GM12878 (cell line): ENCODE measurements around the gene ETV6. TPM values are rescaled to one million over a fixed set of nuclear protein-coding genes. Genes with fewer than 3 reads are reported as not detected.

Source experiments
- ATAC-seq: fragments of 200-7000 bp; cut with Tn5 transposase; 3 replicates; pipeline ENCODE4 v1.9.1; 2020; ENCODE audit warnings: mild to moderate bottlenecking, moderate library complexity
- BruUV-seq: library from RNA; stranded (reverse); fragments of 400-500 nt; replicated peaks from 2 replicates; lab custom pipeline; 2021; lab: Mats Ljungman, UMichigan
- CTCF ChIA-PET: fragments of 300-600 bp; sonication (Branson Sonifier 250); formaldehyde crosslinking; extraction: SDS; loops from one replicate; lab custom pipeline; 2021; ENCODE audit warnings: inconsistent platforms; lab: Yijun Ruan, JAX
- POLR2A ChIA-PET: fragments of 350-600 bp; formaldehyde crosslinking; extraction: SDS; loops from one replicate; lab custom pipeline; 2021; ENCODE audit warnings: inconsistent platforms; lab: Charles Lee
- RAD21 ChIA-PET: fragments of 300-600 bp; sonication (Branson Sonifier 250); formaldehyde crosslinking; loops from one replicate; lab custom pipeline; 2023; ENCODE audit warnings: antibody characterized with exemption; ENCODE audit not compliant: unreplicated experiment; lab: Charles Lee
- SMC1A ChIA-PET: fragments of 300-600 bp; sonication (Branson Sonifier 250); formaldehyde crosslinking; loops from one replicate; lab custom pipeline; 2023; ENCODE audit not compliant: unreplicated experiment, uncharacterized antibody; lab: Charles Lee
- DNase-seq: peaks from one replicate; pipeline ENCODE4 v3.0.0-alpha.2; 2011; ENCODE audit warnings: low read depth, low spot score
- FAIRE-seq: peaks from 3 replicates; lab custom pipeline; 2011; peaks lifted over from hg19 to GRCh38; lab: Jason Lieb, UNC
- H2AFZ ChIP-seq: 2 replicates; pipeline ENCODE4 v1.6.0; 2011; ENCODE audit warnings: low read depth, low read length, control low read depth; ENCODE audit not compliant: control insufficient read depth
- H3K27ac ChIP-seq: 2 replicates; pipeline ENCODE4 v1.5.1; 2011; ENCODE audit warnings: control low read depth; ENCODE audit not compliant: control insufficient read depth, insufficient read depth
- H3K27me3 ChIP-seq, 2 experiments: replicated peaks in 1 of 2; 2 replicates each; pipeline versions ENCODE4 v1.6.0 to v1.6.1; 2011; ENCODE audit warnings: low read length in 1 of 2; ENCODE audit not compliant: control insufficient read depth in 2 of 2, insufficient read depth in 2 of 2
- H3K36me3 ChIP-seq, 2 experiments: 2 replicates each; pipeline ENCODE4 v1.5.1; 2011; ENCODE audit warnings: low read length in 1 of 2; ENCODE audit not compliant: control insufficient read depth in 2 of 2, insufficient read depth in 2 of 2
- H3K4me1 ChIP-seq: 2 replicates; pipeline ENCODE4 v1.6.1; 2011; ENCODE audit warnings: mild to moderate bottlenecking, low read length, moderate library complexity, mixed read lengths; ENCODE audit not compliant: control insufficient read depth, insufficient read depth
- H3K4me2 ChIP-seq: 2 replicates; pipeline ENCODE4 v1.6.0; 2011; ENCODE audit warnings: control low read depth; ENCODE audit not compliant: control insufficient read depth, insufficient read depth
- H3K4me3 ChIP-seq: fragments of 200-600 bp; sonication (generic); 2 replicates; pipeline ENCODE4 v1.5.1; 2016
- H3K79me2 ChIP-seq: 2 replicates; pipeline ENCODE4 v1.6.0; 2011; ENCODE audit warnings: low read length; ENCODE audit not compliant: control insufficient read depth, insufficient read depth
- H3K9ac ChIP-seq: 2 replicates; pipeline ENCODE4 v1.8.0; 2011; ENCODE audit warnings: low read length, control low read depth, mixed read lengths; ENCODE audit not compliant: control insufficient read depth, insufficient read depth
- H3K9me3 ChIP-seq: replicated peaks from 3 replicates; pipeline ENCODE4 v1.5.1; 2011; ENCODE audit warnings: mild to moderate bottlenecking, low read length; ENCODE audit not compliant: control insufficient read depth, insufficient read depth
- H4K20me1 ChIP-seq: 2 replicates; pipeline ENCODE4 v1.6.0; 2011; ENCODE audit not compliant: control insufficient read depth, insufficient read depth
- ATF7 ChIP-seq: fragments of 450-650 bp; IDR thresholded peaks from 2 replicates; pipeline ENCODE4 v1.6.1; 2016; ENCODE audit warnings: low read depth, mild to moderate bottlenecking
- CHD1 ChIP-seq: IDR thresholded peaks from 2 replicates; pipeline ENCODE4 v1.6.1; 2012; ENCODE audit warnings: low read depth, low read length, improper control_type of control experiment
- CHD4 ChIP-seq: fragments of 200-600 bp; sonication (generic); IDR thresholded peaks from 2 replicates; pipeline ENCODE4 v1.6.1; 2016; ENCODE audit warnings: mild to moderate bottlenecking
- EED ChIP-seq: sonication (generic); IDR thresholded peaks from 2 replicates; pipeline ENCODE4 v1.6.1; 2016; ENCODE audit warnings: antibody characterized with exemption, low read depth
- EP300 ChIP-seq, 2 experiments: fragments of 150-350 bp in 1 of 2; IDR thresholded peaks; 2 replicates each; pipeline ENCODE4 v1.6.1; 2011 to 2012; ENCODE audit warnings: low read depth in 2 of 2, low read length in 2 of 2, borderline replicate concordance in 1 of 2, improper control_type of control experiment in 1 of 2, inconsistent platforms in 1 of 2; ENCODE audit not compliant: control insufficient read depth in 1 of 2
- HCFC1 ChIP-seq: fragments of 150-350 bp; IDR thresholded peaks from 2 replicates; pipeline ENCODE4 v1.6.1; 2014; ENCODE audit warnings: low read length
- IRF3 ChIP-seq: fragments of 450-650 bp; IDR thresholded peaks from 2 replicates; pipeline ENCODE4 v1.6.1; 2014; ENCODE audit warnings: mild to moderate bottlenecking
- IRF4 ChIP-seq: IDR thresholded peaks from 2 replicates; pipeline ENCODE4 v1.6.1; 2011; ENCODE audit warnings: low read depth, low read length
- MXI1 ChIP-seq: fragments of 150-350 bp; IDR thresholded peaks from 2 replicates; pipeline ENCODE4 v1.6.1; 2011; ENCODE audit warnings: low read depth, mild to moderate bottlenecking, inconsistent platforms, low read length, improper control_type of control experiment
- NFIC ChIP-seq: IDR thresholded peaks from 2 replicates; pipeline ENCODE4 v1.6.1; 2012; ENCODE audit warnings: low read depth, mild to moderate bottlenecking, inconsistent platforms, low read length, moderate library complexity
- NFYA ChIP-seq: IDR thresholded peaks from 2 replicates; pipeline ENCODE4 v1.6.1; 2011; ENCODE audit warnings: low read depth, mild to moderate bottlenecking, low read length, improper control_type of control experiment, borderline replicate concordance
- NR2C1 ChIP-seq: fragments of 450-650 bp; IDR thresholded peaks from 2 replicates; pipeline ENCODE4 v1.6.1; 2017; ENCODE audit warnings: antibody characterized with exemption, mild to moderate bottlenecking, moderate library complexity
- PAX5 ChIP-seq: IDR thresholded peaks from 2 replicates; pipeline ENCODE4 v1.6.1; 2011; ENCODE audit warnings: low read depth, low read length, borderline replicate concordance
- RAD51 ChIP-seq: fragments of 450-650 bp; IDR thresholded peaks from 2 replicates; pipeline ENCODE4 v1.6.1; 2016; ENCODE audit warnings: moderate library complexity, mild to moderate bottlenecking, inconsistent platforms
- SMARCA5 ChIP-seq: fragments of 450-650 bp; IDR thresholded peaks from 2 replicates; pipeline ENCODE4 v1.6.1; 2017; ENCODE audit warnings: mild to moderate bottlenecking
- SMC3 ChIP-seq: IDR thresholded peaks from 2 replicates; pipeline ENCODE4 v1.6.1; 2011; ENCODE audit warnings: low read length, improper control_type of control experiment, borderline replicate concordance
- SP1 ChIP-seq: IDR thresholded peaks from one replicate; pipeline ENCODE4 v1.6.1; 2011; ENCODE audit warnings: low read depth, low read length
- TAF1 ChIP-seq: IDR thresholded peaks from 2 replicates; pipeline ENCODE4 v1.6.1; 2011; ENCODE audit warnings: mild to moderate bottlenecking, low read depth, low read length, borderline replicate concordance
- TBL1XR1 ChIP-seq: IDR thresholded peaks from 2 replicates; pipeline ENCODE4 v1.6.1; 2012; ENCODE audit warnings: low read depth, low read length, improper control_type of control experiment
- TCF7 ChIP-seq: IDR thresholded peaks from 2 replicates; pipeline ENCODE4 v1.6.1; 2014; ENCODE audit warnings: antibody characterized with exemption, borderline replicate concordance
- ZNF687 ChIP-seq: fragments of 450-650 bp; IDR thresholded peaks from 2 replicates; pipeline ENCODE4 v1.6.1; 2017; ENCODE audit warnings: mild to moderate bottlenecking, moderate library complexity
- WGBS: methylation state at CpG from one replicate; pipeline ENCODE4 v1.1.6; 2016; ENCODE audit warnings: low lambda C conversion rate; ENCODE audit not compliant: insufficient replicate concordance, insufficient coverage; ENCODE audit errors: missing lambda C conversion rate; 5-methylcytosine and 5-hydroxymethylcytosine counted together
- in situ Hi-C: fragments of 300-500 bp; cut with MboI; formaldehyde crosslinking; loops from 9 replicates; pipeline ENCODE4 v1.14.3; 2018; ENCODE audit warnings: mixed read lengths
- intact Hi-C: fragments of 100-400 bp; cut with micrococcal nuclease; formaldehyde crosslinking; loops from one replicate; pipeline ENCODE4 v1.14.2; 2022; ENCODE audit not compliant: unreplicated experiment
- polyA plus RNA-seq, 11 experiments: library from polyadenylated mRNA; depleted of rRNA in 4 of 11; unstranded in 6 of 11; stranded (reverse) in 5 of 11; fragments of >200 nt; fragmentation: Nextera tagmentation in 4 of 11; fragmentation: Illumina TruSeq in 1 of 11; extraction: Ambion mirVana in 4 of 11; extraction: Trizol in 1 of 11; gene quantifications; 1 replicate in 1 of 11; 2 replicates in 10 of 11; pipeline versions ENCODE4 v1.2.1 to v1.2.3, GENCODE V29; 2011 to 2016; ENCODE audit warnings: inconsistent platforms in 2 of 11, missing spikeins in 2 of 11, low read depth in 1 of 11
- total RNA-seq, 4 experiments: library from RNA; depleted of rRNA in 3 of 4; stranded (reverse); fragments of >200 nt in 3 of 4; fragmentation: Illumina TruSeq in 1 of 4; extraction: Trizol in 1 of 4; gene quantifications; 2 replicates each; pipeline versions ENCODE4 v1.2.1 to v1.2.3, GENCODE V29; 2013 to 2021
- TF ChIP-seq, protein P1 (sequence below): IDR thresholded peaks from 2 replicates; pipeline ENCODE4 v1.6.1; 2012; ENCODE audit warnings: low read depth, low read length, improper control_type of control experiment

ETV6 gene
- total and polyA plus RNA-seq, 10 of the 15 experiments (the other 5 are each of a cell fraction or from before 2014, with no cell fraction given), result 6.6 to 74.8 (median 24.6) TPM

DNA sequence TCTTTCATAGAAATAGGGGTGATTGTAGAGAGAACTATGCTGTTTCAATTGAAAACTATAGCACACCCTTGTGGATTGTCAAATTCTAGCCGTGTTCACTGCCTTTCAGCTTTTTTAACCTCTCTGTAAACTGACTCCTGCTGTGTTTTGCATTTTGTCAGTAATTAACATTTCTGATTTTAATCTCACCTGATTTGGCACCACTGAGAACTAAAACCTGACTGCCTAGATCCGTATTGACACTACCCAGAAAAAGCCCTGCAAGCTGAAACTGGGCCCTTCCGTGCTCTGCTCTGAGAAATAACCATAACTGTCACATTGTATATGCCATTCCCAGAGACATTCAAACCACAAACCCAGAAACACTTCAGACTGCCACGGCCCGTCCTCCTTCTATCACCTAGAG, 26.6 kb upstream of the ETV6 start:
- Histone ChIP-seq H3K27me3 (no peaks in the 10 kb centered on the region), H2AFZ (peak overlapping the region; percentile 37), H3K4me3 (no peak overlapping the region), H3K4me2 (no peak overlapping the region), H3K9me3 (no peaks in the 10 kb centered on the region), H3K9ac (no peak overlapping the region), H4K20me1 (no peaks in the 10 kb centered on the region), H3K36me3 (no peaks in the 10 kb centered on the region), H3K27ac (no peak overlapping the region), H3K79me2 (no peaks in the 10 kb centered on the region), H3K4me1 (no peaks in the 10 kb centered on the region)
- DNase-seq (peak; percentile 39), ATAC-seq (peak; percentile 91), FAIRE-seq (peak; percentile 57)
- ChIA-PET RAD21 (interaction anchor here (0.6 to 3.7 kb wide), 18 partner anchors 17 to 410 kb away, joined by 3 to 19 read pairs (median 4); partner anchors contain the start of gene ETV6), POLR2A (interaction anchor here (0.8 to 1.7 kb wide), 2 partner anchors 10 to 410 kb away, joined by 3 to 5 read pairs; no protein-coding TSS in a partner anchor), SMC1A (interaction anchor here (0.6 to 5.0 kb wide), 25 partner anchors 7 to 852 kb away, joined by 3 to 63 read pairs (median 4); partner anchors contain the start of genes ETV6 and LRP6), CTCF (interaction anchor here (0.7 to 9.1 kb wide), 29 partner anchors 8 to 705 kb away, joined by 3 to 47 read pairs (median 5); partner anchors contain the start of gene ETV6)
- no TSS peak for BruUV-seq
- 96% methylated on average over 5 of the region's 5 CpGs for WGBS
- in situ Hi-C loops, result no loop called here
- intact Hi-C loops, result loop anchor here (10.0 kb wide), 1 partner anchor 118 kb away; no protein-coding TSS in a partner anchor
- 0 out of 2 replicates have a peak, but pooled peaks have one; percentile 33 for TF ChIP-seq SMARCA5
- TF ChIP-seq NFYA, result no peak
- TF ChIP-seq IRF4, result no peak
- TF ChIP-seq TBL1XR1, result no peak
- TF ChIP-seq HCFC1, result no peak
- TF ChIP-seq SP1, result no peak
- TF ChIP-seq ATF7, result no peak
- TF ChIP-seq NR2C1, result no peak
- TF ChIP-seq RAD51, result no peak
- TF ChIP-seq, protein P1, sequence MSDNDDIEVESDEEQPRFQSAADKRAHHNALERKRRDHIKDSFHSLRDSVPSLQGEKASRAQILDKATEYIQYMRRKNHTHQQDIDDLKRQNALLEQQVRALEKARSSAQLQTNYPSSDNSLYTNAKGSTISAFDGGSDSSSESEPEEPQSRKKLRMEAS, result no peak
- TF ChIP-seq MXI1, result no peak
- TF ChIP-seq TCF7, result no peak
- no peak for TF ChIP-seq EP300 (IDR thresholded peaks at IDR 0.05; ENCODE audit: borderline replicate concordance in 1 of 2, control insufficient read depth in 1 of 2, low read depth in 2 of 2, low read length in 2 of 2)
- TF ChIP-seq TAF1, result no peak
- TF ChIP-seq CHD4, result no peak
- TF ChIP-seq EED, result no peak
- TF ChIP-seq SMC3, result peak; percentile 24; the same call in 1 of the 2 replicates
- TF ChIP-seq PAX5, result no peak
- TF ChIP-seq NFIC, result no peak
- TF ChIP-seq ZNF687, result 0 out of 2 replicates have a peak, but pooled peaks have one; percentile 45
- TF ChIP-seq IRF3, result no peak
- no peak for TF ChIP-seq CHD1
